GM19099 (cell line): ENCODE results near the gene CHRNB4.

Source experiments
- POLR2A ChIP-seq: IDR thresholded peaks from 3 replicates; pipeline ENCODE4 v1.6.1; 2011; ENCODE audit warnings: low read depth; ENCODE audit not compliant: insufficient read length; ENCODE audit errors: extremely low read depth

CHRNB4 gene, protein sequence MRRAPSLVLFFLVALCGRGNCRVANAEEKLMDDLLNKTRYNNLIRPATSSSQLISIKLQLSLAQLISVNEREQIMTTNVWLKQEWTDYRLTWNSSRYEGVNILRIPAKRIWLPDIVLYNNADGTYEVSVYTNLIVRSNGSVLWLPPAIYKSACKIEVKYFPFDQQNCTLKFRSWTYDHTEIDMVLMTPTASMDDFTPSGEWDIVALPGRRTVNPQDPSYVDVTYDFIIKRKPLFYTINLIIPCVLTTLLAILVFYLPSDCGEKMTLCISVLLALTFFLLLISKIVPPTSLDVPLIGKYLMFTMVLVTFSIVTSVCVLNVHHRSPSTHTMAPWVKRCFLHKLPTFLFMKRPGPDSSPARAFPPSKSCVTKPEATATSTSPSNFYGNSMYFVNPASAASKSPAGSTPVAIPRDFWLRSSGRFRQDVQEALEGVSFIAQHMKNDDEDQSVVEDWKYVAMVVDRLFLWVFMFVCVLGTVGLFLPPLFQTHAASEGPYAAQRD

DNA sequence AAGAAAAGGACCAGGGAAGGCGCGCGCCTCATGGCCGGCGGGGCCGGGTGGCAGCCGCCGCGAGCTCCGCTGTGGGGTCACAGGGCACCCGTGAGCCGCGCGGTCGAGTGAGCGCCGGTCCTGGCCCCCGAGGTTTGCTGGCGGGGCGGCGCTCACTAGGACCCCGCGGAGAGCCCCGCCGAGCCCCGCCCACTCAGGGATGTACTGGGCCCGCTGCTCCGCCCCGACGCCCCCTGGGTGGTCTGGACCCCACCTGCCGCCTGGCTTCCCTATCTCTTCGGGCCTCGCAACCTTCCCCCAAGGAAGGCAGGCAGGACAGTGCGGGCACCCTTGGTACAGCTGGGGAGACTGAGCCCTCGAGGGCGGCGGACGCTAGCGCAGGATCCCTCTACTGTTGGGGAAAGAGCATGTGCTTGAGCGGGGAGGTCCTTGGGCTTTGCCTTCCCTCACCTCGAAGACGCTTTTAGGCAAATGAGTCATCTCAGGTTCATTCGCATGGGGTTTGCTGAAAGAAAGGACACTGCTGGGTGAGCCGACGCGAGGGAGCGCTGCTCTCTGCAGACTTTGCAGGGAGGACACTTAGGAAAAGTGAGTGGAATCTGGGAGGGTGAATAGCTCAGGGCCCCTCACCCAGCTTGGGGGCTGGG, at the start of gene CHRNB4:
Gene CHRNB4, minus strand, starts transcription at position 109 of the 647 bp plus-strand sequence. Its CDS starts 77 bp downstream, at position 32.
- no peak for TF ChIP-seq POLR2A

DNA sequence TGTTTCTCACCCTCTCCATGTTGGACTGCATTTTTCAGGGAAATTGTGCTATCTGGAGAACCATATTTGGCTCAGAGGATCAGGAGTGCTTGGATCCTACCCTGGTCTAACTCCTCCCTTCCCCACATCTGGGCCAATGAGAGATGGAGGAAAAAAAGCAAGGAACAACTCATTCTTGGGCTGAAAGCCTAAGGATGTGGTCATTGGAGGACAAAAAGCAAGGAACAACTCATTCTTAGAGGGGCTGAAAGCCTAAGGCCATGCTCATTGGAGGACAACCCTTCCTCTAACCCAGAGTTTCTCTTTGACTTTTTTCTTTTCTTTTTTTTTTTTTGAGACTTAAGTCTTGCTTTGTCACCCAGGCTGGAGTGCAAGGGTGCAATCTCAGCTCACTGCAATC, 48.6 kb upstream of the CHRNB4 start:
- TF ChIP-seq POLR2A, result no peak

DNA sequence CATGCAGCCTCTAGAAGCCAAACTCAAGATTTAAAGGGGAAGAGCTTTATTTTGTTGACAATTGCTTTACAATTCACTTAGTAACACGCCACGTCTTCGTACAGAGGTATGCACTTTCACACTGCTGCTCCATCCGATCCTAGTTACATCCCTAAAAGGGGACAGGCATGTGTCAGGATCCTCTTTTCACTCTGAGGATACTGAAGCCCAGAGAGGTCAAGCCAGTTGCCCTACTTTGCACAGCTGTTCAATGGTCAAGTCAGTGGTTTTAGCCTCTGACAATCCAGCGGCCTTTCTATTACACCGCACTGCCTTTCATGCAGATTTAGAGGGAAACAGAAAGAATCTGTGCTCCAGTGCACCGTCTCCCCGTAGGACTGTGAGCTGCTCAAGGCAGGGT, 44.9 kb upstream of the CHRNB4 start:
- TF ChIP-seq POLR2A, result no peak

DNA sequence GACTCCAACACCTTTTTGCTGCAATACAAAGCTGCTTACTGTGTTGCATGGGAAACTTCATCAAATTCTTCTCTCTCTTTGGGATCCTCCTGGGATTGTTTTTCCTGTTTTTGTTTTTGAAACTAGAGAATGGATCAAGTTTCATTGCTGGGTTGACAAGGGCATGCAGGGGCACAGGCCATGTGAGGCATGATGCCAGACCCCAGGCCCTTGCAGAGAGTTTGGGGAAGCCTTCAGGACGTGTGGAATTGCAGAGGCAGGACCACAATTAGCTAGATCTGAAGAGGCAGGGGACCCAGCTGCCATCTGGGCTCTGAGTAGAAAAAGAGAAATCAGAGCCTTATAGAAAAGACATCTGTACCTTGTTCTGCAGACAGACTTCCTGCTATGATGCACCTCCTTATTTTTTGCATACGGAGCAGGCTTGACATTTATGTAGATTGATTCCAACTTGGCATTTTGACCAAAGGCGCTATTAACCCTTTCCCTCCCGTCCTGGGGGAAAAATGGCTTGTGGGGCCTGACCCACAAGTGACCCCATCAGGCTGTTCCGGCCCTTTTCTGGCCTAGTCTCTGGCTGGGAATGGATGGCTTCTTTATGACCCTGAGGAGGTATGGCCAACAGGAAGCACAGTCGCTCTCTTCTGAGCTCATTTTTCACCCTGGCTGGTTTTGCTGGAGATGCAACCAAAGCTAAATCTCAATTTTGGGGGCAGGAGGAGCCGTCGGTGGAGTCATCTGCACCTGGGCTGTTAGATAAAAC, 44.3 kb upstream of the CHRNB4 start:
- TF ChIP-seq POLR2A, result no peak

DNA sequence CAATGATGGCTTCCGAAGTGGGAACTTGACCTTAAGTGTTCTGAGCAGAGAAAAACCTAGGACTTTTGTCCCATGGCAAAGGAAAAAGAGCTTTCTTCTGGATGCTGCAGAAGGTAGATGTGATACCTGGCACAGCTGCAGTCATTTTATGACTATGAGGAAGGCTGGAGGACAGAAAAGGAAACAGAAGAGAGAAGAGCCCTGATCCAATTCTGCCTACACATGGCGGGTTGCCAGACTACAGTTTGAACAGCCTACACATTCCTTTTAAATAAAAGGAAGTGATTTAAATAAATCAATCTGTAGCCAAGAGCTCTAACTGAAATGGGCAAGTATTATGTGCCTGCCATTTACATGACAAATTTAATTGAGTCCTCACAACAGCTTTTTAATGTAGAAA, 43.6 kb upstream of the CHRNB4 start:
- no peak for TF ChIP-seq POLR2A

DNA sequence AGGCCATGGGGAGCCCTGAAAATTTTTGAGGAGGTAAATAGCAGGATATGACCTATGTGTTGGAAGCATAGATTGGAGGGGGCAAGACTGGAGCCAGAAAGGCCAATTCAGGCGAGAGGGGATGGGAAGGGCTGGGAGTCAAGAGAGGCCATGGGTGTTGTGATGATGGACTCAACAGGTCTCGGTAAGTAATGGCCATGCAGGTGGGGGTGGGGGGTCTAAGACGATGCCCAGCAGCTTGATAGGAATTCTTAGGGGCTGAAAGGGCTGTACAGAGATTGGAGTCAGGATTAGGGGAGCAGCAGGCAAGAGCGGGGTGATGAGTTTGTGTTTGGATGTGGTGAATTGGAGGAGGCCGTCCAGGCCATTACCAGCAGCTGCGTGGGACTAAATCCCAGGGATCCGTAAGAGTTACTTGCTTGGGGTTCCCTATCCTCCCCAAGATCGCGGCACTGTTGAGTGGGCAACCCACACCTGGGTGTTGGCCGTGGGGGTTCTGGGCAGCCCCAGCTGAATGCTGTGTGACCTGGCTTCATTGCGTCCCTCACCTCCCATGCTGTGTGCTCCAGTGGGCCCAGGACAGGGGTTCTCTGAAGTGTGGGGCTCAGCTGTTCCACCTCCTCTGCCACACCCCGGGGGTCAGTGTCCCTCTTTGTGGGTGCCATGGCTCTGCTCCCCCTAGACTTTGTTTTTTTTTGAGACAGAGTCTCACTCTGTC, 41.8 kb upstream of the CHRNB4 start:
- TF ChIP-seq POLR2A, result no peak

DNA sequence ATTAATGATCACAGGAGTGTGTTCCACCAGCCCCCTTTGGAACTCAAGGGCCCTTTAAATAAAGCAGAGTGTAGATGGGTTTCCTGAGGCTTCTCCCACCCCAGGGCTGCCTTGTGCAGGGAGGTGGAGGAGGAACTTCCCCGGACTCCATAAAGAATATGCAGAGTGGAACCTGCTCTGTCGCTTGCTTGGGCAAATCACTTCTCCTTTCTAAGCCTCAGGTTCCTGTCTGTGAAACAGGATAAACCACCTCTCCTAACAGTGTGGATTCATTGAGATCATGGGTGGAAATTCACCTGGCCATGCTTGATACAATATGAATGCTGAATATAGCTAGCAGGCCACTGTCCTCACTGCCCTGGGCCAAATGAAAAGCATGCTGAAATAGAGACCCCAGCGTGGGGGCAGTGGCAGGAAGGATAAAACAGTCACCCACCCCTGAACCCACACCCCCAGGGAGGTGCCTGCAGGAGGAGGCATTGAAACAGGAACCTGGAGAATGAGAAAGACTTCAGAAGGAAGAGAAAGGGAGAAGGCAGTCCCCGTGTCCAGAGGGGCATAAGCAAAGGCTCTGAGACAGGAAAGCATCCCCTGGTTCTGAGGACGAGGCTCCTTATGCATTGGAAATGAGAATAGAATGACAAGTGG, 41.1 kb upstream of the CHRNB4 start:
- TF ChIP-seq POLR2A, result no peak

DNA sequence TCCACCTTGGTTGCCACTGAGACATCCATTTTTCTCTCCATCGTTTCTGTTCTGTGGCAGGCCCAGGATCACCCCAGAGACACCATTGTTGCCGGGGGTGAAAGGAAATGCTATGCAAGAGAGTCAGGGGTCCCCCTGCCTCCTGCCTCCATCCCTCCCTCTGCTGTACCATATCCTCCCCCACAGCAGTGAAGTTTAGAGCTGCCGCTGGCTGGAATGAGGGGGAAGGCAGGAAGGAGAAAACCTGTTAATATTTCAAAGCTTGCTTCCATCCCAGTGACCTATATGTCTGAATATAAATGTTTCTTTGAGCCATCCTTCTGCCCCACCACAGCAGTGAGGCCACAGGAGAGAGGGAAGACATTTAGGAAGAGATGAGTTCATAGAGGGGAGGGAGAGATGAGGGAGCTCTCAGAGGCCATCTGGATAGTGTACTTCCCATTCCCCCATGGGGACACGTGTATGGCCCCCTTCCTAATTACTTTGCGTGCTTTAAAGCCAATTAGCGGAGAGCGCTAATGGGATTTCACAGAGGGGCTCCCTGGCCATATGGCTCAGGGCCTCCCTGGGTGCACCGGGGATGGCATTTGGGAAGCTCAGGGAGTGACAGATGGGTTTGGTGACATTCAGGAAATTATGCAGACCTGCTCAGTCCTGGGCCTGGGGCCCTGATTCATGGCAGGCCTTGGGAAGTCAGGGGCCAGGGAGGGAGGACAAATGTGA, 40.4 kb upstream of the CHRNB4 start:
- no peak for TF ChIP-seq POLR2A

DNA sequence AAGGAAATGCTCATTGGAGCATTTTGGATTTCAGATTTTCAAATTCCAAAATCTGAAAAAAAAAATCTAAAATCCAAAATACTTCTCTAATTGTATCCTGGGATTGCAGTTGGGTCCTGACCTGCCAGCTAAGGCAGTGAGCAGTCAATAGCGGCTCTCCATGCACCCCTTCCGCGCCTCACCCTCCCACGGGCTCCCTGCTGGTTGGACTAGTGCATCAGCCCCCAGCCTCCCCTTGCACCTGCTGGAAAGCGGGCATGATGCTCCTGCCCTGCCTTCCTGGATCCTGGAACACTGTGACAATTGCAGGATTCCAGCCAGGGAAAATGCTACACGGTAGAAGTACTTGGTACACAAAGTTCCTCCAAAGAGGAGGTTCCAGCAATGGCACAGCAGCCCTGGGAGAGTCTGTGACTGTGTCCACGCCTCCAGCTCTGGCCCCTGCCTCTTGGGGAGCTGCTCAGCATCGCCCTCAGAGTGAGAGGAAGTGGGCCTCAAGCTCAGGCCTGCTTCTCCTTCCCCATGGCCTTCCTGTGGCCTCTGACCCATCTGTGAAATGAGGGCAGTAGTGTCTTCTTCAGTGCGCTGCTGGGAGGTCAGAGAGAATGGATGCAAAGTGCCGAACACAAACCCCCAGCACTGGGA, 39.5 kb upstream of the CHRNB4 start:
- no peak for TF ChIP-seq POLR2A

DNA sequence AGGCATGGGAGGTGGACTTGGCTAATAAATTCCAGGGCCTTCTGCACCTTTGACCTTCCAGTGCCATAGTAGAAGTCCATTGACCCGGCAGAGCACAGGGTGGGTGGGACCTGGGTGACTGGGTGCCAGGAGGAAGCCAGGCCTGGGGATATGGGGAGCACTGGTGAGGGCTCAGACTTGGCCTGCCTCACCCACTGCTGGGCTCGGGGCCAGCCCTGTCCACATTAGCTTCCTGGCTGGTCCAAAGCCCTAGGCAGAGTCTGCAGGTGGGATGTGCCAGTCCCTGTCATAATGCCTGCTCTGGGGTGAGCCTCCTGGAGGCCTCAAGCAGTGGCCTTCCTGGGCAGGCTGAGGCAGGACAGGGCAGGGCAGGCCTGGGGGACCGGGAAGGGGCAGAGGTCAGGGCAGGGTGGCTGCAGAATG, 38.1 kb upstream of the CHRNB4 start:
- TF ChIP-seq POLR2A, result no peak

DNA sequence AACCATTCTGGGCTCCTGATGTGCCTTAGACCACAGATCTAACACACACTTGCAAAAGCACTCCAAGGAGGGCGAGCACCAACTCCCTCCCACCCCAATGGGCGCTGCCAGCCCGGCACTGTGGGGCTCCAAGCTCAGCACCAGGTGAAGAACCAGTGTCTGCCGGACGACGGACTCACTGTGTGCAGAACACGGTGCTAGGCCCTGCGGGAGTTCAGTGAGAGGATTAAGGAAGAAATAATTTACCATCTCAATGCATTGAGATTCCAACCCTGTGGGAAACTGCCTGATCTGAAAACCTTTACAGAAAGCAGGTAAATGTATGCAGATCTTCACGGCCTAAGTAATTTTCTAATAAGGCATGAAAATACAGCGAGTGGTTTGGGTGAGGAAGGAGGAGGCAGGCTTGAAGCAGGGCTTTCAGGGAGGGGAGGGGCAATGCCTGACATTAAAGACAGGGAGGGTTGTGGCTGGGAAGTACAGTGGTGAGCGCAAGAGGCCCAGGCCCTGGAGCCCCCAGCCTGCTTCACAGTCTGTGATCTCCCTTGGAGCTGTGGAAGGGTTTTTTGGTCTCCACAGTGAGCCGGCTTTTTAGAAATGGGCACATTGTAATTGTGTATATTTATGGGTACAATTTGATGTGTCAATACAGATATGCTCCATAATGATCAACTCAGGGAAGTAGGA, 35.6 kb upstream of the CHRNB4 start:
- no peak for TF ChIP-seq POLR2A

DNA sequence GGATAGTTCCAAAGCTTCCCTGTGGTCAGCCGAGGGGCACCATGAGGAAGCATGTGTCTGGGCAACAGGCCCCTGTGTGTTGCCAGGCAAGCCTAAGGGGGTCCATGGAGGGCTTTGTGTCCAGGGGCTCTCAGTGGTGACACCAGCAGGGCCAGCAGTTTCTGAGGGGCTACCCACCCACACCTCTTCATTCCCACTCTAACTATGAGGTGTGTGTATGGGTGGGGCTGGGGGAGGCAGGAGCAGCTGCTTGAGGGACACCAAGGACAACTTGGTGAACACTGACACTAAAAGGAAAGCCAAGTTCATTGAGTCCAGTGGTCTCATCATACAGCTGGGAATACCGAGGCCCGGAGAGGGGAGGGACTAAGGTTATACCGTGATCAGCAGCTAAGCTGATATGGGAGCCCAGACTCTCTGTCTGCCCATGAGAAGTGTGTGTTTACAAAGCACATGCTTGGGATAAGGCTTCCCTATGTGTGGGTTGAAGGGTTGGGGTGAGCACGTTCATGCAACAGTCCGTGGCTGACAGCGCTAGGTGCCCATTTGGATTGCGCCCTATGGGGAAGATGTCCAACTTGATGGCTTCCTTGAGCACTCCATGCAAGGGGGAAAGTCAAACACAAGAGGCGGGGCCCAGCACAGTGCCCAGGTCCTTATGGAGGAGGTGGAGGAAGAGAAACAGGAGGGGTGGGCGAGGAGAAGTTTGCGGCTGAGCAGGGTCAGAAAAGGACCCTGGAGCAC, 34.8 kb upstream of the CHRNB4 start:
- TF ChIP-seq POLR2A, result no peak

DNA sequence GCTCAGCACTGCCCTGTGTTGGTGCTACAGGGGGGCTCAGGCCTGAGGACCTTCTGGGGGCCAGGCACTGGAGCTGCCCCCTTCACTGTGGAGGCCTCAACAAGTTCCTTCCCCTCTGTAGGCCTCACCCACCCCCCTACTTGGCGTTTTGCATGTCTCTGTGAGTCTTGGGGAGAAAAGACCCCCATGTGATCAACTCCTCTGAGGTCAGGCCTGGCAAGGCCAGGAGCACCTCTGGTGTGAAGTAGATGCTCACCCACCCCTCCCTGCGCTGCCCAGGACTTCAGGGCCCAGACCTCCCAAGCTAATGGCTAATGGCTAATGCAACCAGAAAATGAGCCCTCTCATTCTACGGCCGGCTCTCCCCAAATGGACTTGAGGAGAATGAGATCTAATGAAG, 34.2 kb upstream of the CHRNB4 start:
- no peak for TF ChIP-seq POLR2A
